SK-N-SH (cell line): ENCODE measurements around the gene CCSER1.

ENCODE experiments used
- CTCF ChIP-seq: fragments of 200-600 bp; sonication (generic); IDR thresholded peaks from 2 replicates; pipeline ENCODE4 v1.6.1; 2017; ENCODE audit warnings: antibody characterized with exemption, mild to moderate bottlenecking, moderate library complexity
- MAX ChIP-seq: IDR thresholded peaks from 2 replicates; pipeline ENCODE4 v1.4.0; 2012; ENCODE audit warnings: low read depth
- RCOR1 ChIP-seq: fragments of 150-350 bp; IDR thresholded peaks from 2 replicates; pipeline ENCODE4 v1.6.1; 2017; ENCODE audit warnings: antibody characterized with exemption, low read length
- REST ChIP-seq: IDR thresholded peaks from 2 replicates; pipeline ENCODE4 v1.6.1; 2012; ENCODE audit warnings: mild to moderate bottlenecking, low read depth, low read length, moderate library complexity
- TCF12 ChIP-seq: IDR thresholded peaks from 2 replicates; pipeline ENCODE4 v1.4.0; 2012
- USF2 ChIP-seq: fragments of 150-350 bp; IDR thresholded peaks from 2 replicates; pipeline ENCODE4 v1.6.1; 2017; ENCODE audit warnings: antibody characterized with exemption, low read length, low read depth, borderline replicate concordance
- ZBTB33 ChIP-seq: IDR thresholded peaks from 2 replicates; pipeline ENCODE4 v1.4.0; 2012; ENCODE audit warnings: low read depth, borderline replicate concordance

GRCh38 chr4:90597927-90598326, 470.7 kb downstream of the CCSER1 start:
- TF ChIP-seq ZBTB33 (no peak), CTCF (no peak), REST (no peak), MAX (no peak), RCOR1 (no peak), USF2 (no peak), TCF12 (no peak)
